Activated CD8-positive, alpha-beta T cell treated with anti-CD3 and anti-CD28 coated beads for 36 hours (primary cell): ENCODE measurements around the gene SKOR2. TPM values are rescaled to one million over a fixed set of nuclear protein-coding genes. Genes with fewer than 3 reads are reported as not detected.

Source experiments
- ATAC-seq: fragments of 200-7000 bp; cut with Tn5 transposase; one replicate; pipeline ENCODE4 v1.10.0; 2021; ENCODE audit warnings: mild to moderate bottlenecking, moderate library complexity
- CTCF ChIA-PET: fragments of 350-600 bp; sonication (Branson Sonifier 250); formaldehyde crosslinking; loops from one replicate; lab custom pipeline; 2021; ENCODE audit warnings: antibody characterized with exemption; lab: Charles Lee
- POLR2A ChIA-PET: fragments of 350-600 bp; sonication (Branson Sonifier 250); formaldehyde crosslinking; loops from one replicate; lab custom pipeline; 2021; ENCODE audit warnings: antibody characterized with exemption; lab: Charles Lee
- DNase-seq: peaks from one replicate; pipeline ENCODE4 v3.0.0-alpha.2; 2020
- H3K27ac Mint-ChIP-seq: one replicate; pipeline ENCODE4 v1.8.0; 2021; ENCODE audit warnings: mild to moderate bottlenecking, mixed read lengths
- H3K27me3 Mint-ChIP-seq: one replicate; pipeline ENCODE4 v1.8.0; 2021; ENCODE audit warnings: mixed read lengths
- H3K36me3 Mint-ChIP-seq: one replicate; pipeline ENCODE4 v1.8.0; 2021; ENCODE audit warnings: low read depth, mixed read lengths
- H3K4me1 Mint-ChIP-seq: one replicate; pipeline ENCODE4 v1.8.0; 2021; ENCODE audit warnings: low read depth, mixed read lengths
- H3K4me3 Mint-ChIP-seq: one replicate; pipeline ENCODE4 v1.8.0; 2021; ENCODE audit warnings: mild to moderate bottlenecking, moderate library complexity, mixed read lengths
- H3K9me3 Mint-ChIP-seq: one replicate; pipeline ENCODE4 v1.8.0; 2021; ENCODE audit warnings: mixed read lengths
- CTCF ChIP-seq: fragments of 200-600 bp; IDR thresholded peaks from one replicate; pipeline ENCODE4 v1.8.0; 2022; ENCODE audit warnings: antibody characterized with exemption, mild to moderate bottlenecking
- intact Hi-C: fragments of 100-400 bp; cut with micrococcal nuclease; formaldehyde crosslinking; loops from one replicate; pipeline ENCODE4 v1.10.0; 2022
- total RNA-seq, 2 experiments: library from RNA; stranded (reverse); gene quantifications; one replicate each; pipeline ENCODE4 v1.2.3, GENCODE V29; 2021

Gene SKOR2
- total RNA-seq, 2 experiments from 2014 or later: not detected

GRCh38 chr18:47280121-47280520, 28.7 kb upstream of the SKOR2 start:
- intact Hi-C loops: no loop called here
- TF ChIP-seq CTCF: no peak
- ChIA-PET CTCF (no interaction called here), POLR2A (no interaction called here)
- Mint-ChIP-seq H3K27me3 (peaks cover 10% of the 10 kb centered on the region), H3K36me3 (no peaks in the 10 kb centered on the region), H3K4me3 (no peak overlapping the region), H3K9me3 (no peaks in the 10 kb centered on the region), H3K4me1 (peaks cover 4% of the 10 kb centered on the region), H3K27ac (no peak overlapping the region)
- ATAC-seq (no peak), DNase-seq (no peak)

- no peaks in the 10 kb centered on the region for H3K36me3 Mint-ChIP-seq
- ChIA-PET POLR2A (no interaction called here), CTCF (no interaction called here)
- no peak overlapping the region for H3K27ac Mint-ChIP-seq
- intact Hi-C loops: no loop called here
- ATAC-seq (no peak), DNase-seq (no peak)
- no peaks in the 10 kb centered on the region for H3K4me1 Mint-ChIP-seq
- no peak for TF ChIP-seq CTCF
- no peaks in the 10 kb centered on the region for H3K9me3 Mint-ChIP-seq
- no peak overlapping the region for H3K4me3 Mint-ChIP-seq
- peaks cover 22% of the 10 kb centered on the region for H3K27me3 Mint-ChIP-seq
Observed at GRCh38 chr18:47274961-47275360, 23.5 kb upstream of the SKOR2 start.

GRCh38 chr18:47265197-47265596, 13.7 kb upstream of the SKOR2 start:
- ChIA-PET POLR2A (no interaction called here), CTCF (no interaction called here)
- Mint-ChIP-seq H3K27ac (no peak overlapping the region), H3K4me1 (no peaks in the 10 kb centered on the region), H3K4me3 (no peak overlapping the region), H3K9me3 (no peaks in the 10 kb centered on the region), H3K36me3 (no peaks in the 10 kb centered on the region), H3K27me3 (peaks cover 50% of the 10 kb centered on the region)
- intact Hi-C loops: no loop called here
- ATAC-seq (no peak), DNase-seq (no peak)
- no peak for TF ChIP-seq CTCF

GRCh38 chr18:47264308-47264700, 12.8 kb upstream of the SKOR2 start:
- peaks cover 58% of the 10 kb centered on the region for H3K27me3 Mint-ChIP-seq
- intact Hi-C loops: no loop called here
- no peak for ATAC-seq
- POLR2A ChIA-PET: no interaction called here
- H3K27ac Mint-ChIP-seq: no peak overlapping the region
- no peak for TF ChIP-seq CTCF
- no peaks in the 10 kb centered on the region for H3K4me1 Mint-ChIP-seq
- no peak for DNase-seq
- no peak overlapping the region for H3K4me3 Mint-ChIP-seq
- H3K9me3 Mint-ChIP-seq: peaks cover 1% of the 10 kb centered on the region
- no peaks in the 10 kb centered on the region for H3K36me3 Mint-ChIP-seq
- CTCF ChIA-PET: no interaction called here

- Mint-ChIP-seq H3K36me3 (no peaks in the 10 kb centered on the region), H3K4me1 (no peaks in the 10 kb centered on the region), H3K4me3 (no peak overlapping the region), H3K9me3 (peaks cover 1% of the 10 kb centered on the region), H3K27me3 (peaks cover 63% of the 10 kb centered on the region), H3K27ac (no peak overlapping the region)
- no peak for ATAC-seq
- TF ChIP-seq CTCF: no peak
- intact Hi-C loops: no loop called here
- ChIA-PET CTCF (no interaction called here), POLR2A (interaction anchor here (0.6 kb wide), 1 partner anchor 34 kb away, joined by 3 read pairs; no protein-coding TSS in a partner anchor)
- no peak for DNase-seq
Observed at GRCh38 chr18:47263430-47264307, 12.2 kb upstream of the SKOR2 start.
